Osteoblast (primary cell): ENCODE results near the gene MCCC1. TPM values are rescaled to one million over a fixed set of nuclear protein-coding genes. Genes with fewer than 3 reads are reported as not detected.

Source experiments
- DNase-seq: peaks from one replicate; pipeline ENCODE4 v3.0.0; 2011; ENCODE audit warnings: low spot score, mixed read lengths; ENCODE audit not compliant: insufficient read length; ENCODE audit errors: missing footprints
- H2AFZ ChIP-seq: 2 replicates; pipeline ENCODE4 v1.6.0; 2011; ENCODE audit warnings: mild to moderate bottlenecking, low read length
- H3K27ac ChIP-seq: 2 replicates; pipeline ENCODE4 v1.5.1; 2011; ENCODE audit warnings: mild to moderate bottlenecking, low read depth, low read length, moderate library complexity
- H3K27me3 ChIP-seq: 2 replicates; pipeline ENCODE4 v1.6.0; 2012; ENCODE audit warnings: mild to moderate bottlenecking, control low read depth, inconsistent platforms, low read length, moderate library complexity; ENCODE audit not compliant: insufficient read depth
- H3K36me3 ChIP-seq: 2 replicates; pipeline ENCODE4 v1.5.1; 2011; ENCODE audit warnings: mild to moderate bottlenecking, low read length, control low read depth, moderate library complexity; ENCODE audit not compliant: insufficient read depth
- H3K4me1 ChIP-seq: 2 replicates; pipeline ENCODE4 v1.5.1; 2011; ENCODE audit warnings: mild to moderate bottlenecking, low read length, control low read depth, moderate library complexity; ENCODE audit not compliant: insufficient read depth
- H3K4me2 ChIP-seq: 2 replicates; pipeline ENCODE4 v1.6.0; 2011; ENCODE audit warnings: mild to moderate bottlenecking, low read length; ENCODE audit not compliant: insufficient read depth
- H3K4me3 ChIP-seq: fragments of 200-600 bp; sonication (generic); 3 replicates; pipeline ENCODE4 v1.5.1; 2012; ENCODE audit warnings: mild to moderate bottlenecking, low read length, inconsistent platforms; ENCODE audit not compliant: insufficient read depth
- H3K79me2 ChIP-seq: 2 replicates; pipeline ENCODE4 v1.6.0; 2012; ENCODE audit warnings: mild to moderate bottlenecking, low read length, control low read depth, inconsistent platforms; ENCODE audit not compliant: insufficient read depth
- H3K9me3 ChIP-seq: 2 replicates; pipeline ENCODE4 v1.5.1; 2011; ENCODE audit warnings: low read depth, low read length, control low read depth
- H4K20me1 ChIP-seq: 2 replicates; pipeline ENCODE4 v1.6.0; 2012; ENCODE audit warnings: mild to moderate bottlenecking, low read length, control low read depth; ENCODE audit not compliant: insufficient read depth
- total RNA-seq: library from RNA; depleted of rRNA; stranded (reverse); fragments of >200 nt; gene quantifications from 2 replicates; pipeline ENCODE4 v1.2.3, GENCODE V29; 2012
- TF ChIP-seq, protein P1 (sequence below): IDR thresholded peaks from 2 replicates; pipeline ENCODE4 v1.5.1; 2011; ENCODE audit warnings: mild to moderate bottlenecking, low read depth, low read length, moderate library complexity; ENCODE audit errors: extremely low read depth

Gene MCCC1
- total RNA-seq, 1 donor: 20.6 TPM

DNA sequence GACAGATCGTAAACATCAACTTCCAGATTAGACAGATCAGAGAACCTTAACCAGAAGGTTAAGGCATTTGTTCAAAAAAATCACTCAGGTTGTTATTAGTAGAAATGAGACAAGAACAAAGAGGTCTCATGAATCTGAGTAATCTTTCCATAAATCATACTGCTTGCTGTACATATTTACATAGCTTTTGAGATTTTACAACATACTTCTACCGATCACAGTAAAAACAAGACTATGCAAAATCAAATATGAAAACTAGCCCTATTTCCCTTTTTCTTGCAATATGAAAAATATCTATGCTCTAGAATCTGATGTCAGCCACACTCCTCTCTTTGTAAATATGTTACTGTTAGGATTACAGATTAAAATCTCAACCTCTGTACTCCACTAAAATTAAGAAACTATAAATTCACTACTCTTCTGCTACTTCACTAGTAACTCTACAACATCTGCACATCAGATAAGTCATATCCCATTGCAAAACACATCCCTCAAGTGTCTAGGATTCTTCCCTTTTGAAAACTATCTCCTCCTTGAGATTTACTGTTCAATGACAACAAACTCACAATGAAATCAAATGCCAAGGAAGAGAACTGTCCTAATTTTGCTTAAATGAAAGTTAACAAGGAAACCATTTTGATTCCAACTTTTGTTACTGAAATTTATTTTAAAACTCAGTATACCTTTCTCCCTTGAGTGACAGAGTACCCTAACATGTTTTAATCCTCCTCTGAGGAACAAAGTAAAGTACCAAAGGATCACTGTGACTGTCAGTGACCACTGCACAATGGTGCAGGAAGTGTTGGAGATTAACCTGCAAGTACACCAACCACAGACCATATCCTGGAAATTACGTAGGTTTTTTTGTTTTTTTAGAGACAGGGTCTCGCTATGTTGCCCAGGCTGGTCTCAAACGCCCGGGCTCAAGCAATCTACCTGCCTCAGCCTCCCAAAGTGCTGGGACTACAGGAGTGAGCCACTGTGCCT lies 131.8 kb downstream of the MCCC1 start:
- DNase-seq: no peak
- Histone ChIP-seq H3K4me3 (no peak overlapping the region), H3K79me2 (peaks cover 67% of the 10 kb centered on the region), H4K20me1 (no peaks in the 10 kb centered on the region), H3K36me3 (no peaks in the 10 kb centered on the region), H2AFZ (no peak overlapping the region), H3K4me2 (no peak overlapping the region), H3K27ac (no peak overlapping the region), H3K4me1 (peaks cover 21% of the 10 kb centered on the region), H3K9me3 (no peaks in the 10 kb centered on the region), H3K27me3 (no peaks in the 10 kb centered on the region)
- TF ChIP-seq, protein P1, sequence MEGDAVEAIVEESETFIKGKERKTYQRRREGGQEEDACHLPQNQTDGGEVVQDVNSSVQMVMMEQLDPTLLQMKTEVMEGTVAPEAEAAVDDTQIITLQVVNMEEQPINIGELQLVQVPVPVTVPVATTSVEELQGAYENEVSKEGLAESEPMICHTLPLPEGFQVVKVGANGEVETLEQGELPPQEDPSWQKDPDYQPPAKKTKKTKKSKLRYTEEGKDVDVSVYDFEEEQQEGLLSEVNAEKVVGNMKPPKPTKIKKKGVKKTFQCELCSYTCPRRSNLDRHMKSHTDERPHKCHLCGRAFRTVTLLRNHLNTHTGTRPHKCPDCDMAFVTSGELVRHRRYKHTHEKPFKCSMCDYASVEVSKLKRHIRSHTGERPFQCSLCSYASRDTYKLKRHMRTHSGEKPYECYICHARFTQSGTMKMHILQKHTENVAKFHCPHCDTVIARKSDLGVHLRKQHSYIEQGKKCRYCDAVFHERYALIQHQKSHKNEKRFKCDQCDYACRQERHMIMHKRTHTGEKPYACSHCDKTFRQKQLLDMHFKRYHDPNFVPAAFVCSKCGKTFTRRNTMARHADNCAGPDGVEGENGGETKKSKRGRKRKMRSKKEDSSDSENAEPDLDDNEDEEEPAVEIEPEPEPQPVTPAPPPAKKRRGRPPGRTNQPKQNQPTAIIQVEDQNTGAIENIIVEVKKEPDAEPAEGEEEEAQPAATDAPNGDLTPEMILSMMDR: no peak

DNA sequence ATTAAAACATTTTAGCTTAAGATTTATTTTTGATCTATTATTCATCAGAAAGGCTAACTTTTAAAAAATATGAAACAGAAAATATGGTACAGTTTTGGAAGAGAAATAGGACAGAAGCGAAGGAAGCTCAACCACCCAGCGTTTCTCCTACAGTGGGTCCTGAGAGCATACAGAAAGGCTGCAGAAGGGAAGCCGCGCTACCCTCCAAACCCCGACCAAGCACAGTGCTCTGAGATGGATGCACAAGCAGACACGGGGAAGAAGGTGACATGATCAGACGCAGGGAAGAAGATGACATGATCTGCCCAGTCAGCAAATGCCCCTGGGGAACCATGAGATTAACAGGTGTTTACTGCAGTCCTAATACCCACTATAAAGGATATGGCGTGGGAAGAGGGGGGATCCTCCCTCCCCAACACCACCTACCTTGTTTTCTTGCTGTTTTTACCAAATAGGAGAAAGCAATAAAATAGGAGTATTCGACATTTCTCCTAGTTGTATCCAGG lies 133.4 kb downstream of the MCCC1 start:
- H2AFZ ChIP-seq: no peak overlapping the region
- H4K20me1 ChIP-seq: no peaks in the 10 kb centered on the region
- H3K79me2 ChIP-seq: peaks cover 51% of the 10 kb centered on the region
- H3K4me2 ChIP-seq: no peak overlapping the region
- H3K9me3 ChIP-seq: no peaks in the 10 kb centered on the region
- no peak for DNase-seq
- H3K27ac ChIP-seq: no peak overlapping the region
- H3K36me3 ChIP-seq: no peaks in the 10 kb centered on the region
- TF ChIP-seq, protein P1: no peak
- no peaks in the 10 kb centered on the region for H3K27me3 ChIP-seq
- H3K4me1 ChIP-seq: peaks cover 12% of the 10 kb centered on the region
- no peak overlapping the region for H3K4me3 ChIP-seq

Other genes with a start within 250 kb of the MCCC1 start
- 35.1 and 38.4 TPM in 2 replicates for gene DCUN1D1, start 119.0 kb downstream of the MCCC1 start, total RNA-seq
- gene LAMP3, start 63.2 kb upstream of the MCCC1 start, total RNA-seq: under 0.01 TPM in 2 replicates
- 0.36 and 0.59 TPM in 2 replicates for gene B3GNT5, start 153.8 kb upstream of the MCCC1 start, total RNA-seq